Sigmoid colon (tissue), 4 donors: ENCODE data around the gene ARRB1.

Source experiments
- CTCF ChIP-seq, 4 experiments: fragments of 450-650 bp in 3 of 4; fragments of 200-600 bp in 1 of 4; IDR thresholded peaks; one replicate each; pipeline ENCODE4 v1.5.1; 2016 to 2019; ENCODE audit warnings: antibody characterized with exemption in 4 of 4, mild to moderate bottlenecking in 3 of 4, moderate library complexity in 2 of 4
- EP300 ChIP-seq, 4 donors: sonication (generic); formaldehyde crosslinking; IDR thresholded peaks; one replicate each; pipeline ENCODE4 v1.6.1; 2017; ENCODE audit warnings: antibody characterized with exemption in 4 of 4
- POLR2A ChIP-seq, 2 donors: fragments of 450-650 bp; IDR thresholded peaks; one replicate each; pipeline ENCODE4 v1.6.1; 2016; ENCODE audit warnings: antibody characterized with exemption in 2 of 2, mild to moderate bottlenecking in 2 of 2, moderate library complexity in 2 of 2
- POLR2AphosphoS5 ChIP-seq, 4 donors: sonication (generic); formaldehyde crosslinking; IDR thresholded peaks; one replicate each; pipeline ENCODE4 v1.6.1; 2017; ENCODE audit warnings: antibody characterized with exemption in 4 of 4

DNA sequence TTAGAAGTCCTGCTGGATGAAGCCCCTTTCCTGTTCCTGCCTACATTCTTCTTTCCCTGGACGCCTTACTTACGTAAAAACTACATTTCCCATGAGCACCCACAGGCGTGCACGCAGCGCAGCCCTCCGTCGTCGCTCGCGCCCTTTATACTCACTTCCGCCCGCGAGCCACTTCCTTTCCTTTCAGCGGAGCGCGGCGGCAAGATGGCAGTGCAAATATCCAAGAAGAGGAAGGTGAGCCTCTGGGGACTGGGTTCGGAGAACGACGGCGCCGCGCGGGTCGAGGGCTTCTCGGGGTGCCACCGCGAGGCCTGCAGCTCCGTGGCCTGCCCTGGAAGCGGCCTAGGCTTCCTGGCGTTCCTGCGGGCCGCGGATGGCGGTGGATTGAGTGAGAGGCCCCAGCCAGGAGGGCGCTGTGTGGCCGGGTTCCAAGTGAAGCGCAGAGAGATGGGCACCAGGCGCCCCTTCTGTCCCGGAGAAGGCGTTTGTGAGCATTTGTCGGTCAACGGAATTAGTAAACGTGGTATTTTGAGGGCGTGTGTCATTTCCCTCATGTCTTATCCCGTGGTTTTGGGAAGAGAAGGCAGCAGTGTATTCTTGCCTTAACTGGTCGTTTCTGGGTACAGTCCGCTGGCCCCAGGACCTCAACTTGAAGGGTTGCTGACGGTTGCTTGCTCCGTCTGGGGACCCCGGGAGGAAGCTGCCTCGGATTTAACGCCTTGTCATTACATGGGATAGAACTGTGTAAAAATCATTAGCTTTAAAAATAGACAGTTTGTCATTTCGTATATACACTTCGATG, 48.1 kb upstream of the ARRB1 start, which contains the start of gene RPS3:
- TF ChIP-seq CTCF (IDR thresholded peaks at IDR 0.05) (no peak), EP300 (IDR thresholded peaks at IDR 0.05) (peak in 1 of 4 donors; percentile 52), POLR2AphosphoS5 (IDR thresholded peaks at IDR 0.05) (peak; percentile 98 to 99 (median 98)), POLR2A (IDR thresholded peaks at IDR 0.05) (peak; percentile 90 to 91)
